Stimulated activated CD4-positive, alpha-beta T cell treated with anti-CD3 and anti-CD28 coated beads, Interleukin-12 subunit alpha, Interleukin-12 subunit beta, amount 100 ng/mL, for 24 hours (primary cell): ENCODE data around the gene KCNH1.

ENCODE experiments used
- DNase-seq, 2 experiments: peaks; one replicate each; pipeline ENCODE4 v3.0.0-alpha.2; 2020; ENCODE audit warnings: low read depth in 2 of 2

Gene KCNH1

GRCh38 chr1:210918893-210919292 lies 215.1 kb downstream of the KCNH1 start:
- DNase-seq, result no peak

GRCh38 chr1:210917560-210918169 lies 216.3 kb downstream of the KCNH1 start:
- DNase-seq, result no peak

GRCh38 chr1:210916548-210916947 lies 217.4 kb downstream of the KCNH1 start:
- no peak for DNase-seq

GRCh38 chr1:210915890-210916507 lies 217.9 kb downstream of the KCNH1 start:
- no peak for DNase-seq

- no peak for DNase-seq
Observed at GRCh38 chr1:210912752-210913151, 221.2 kb downstream of the KCNH1 start.

- no peak for DNase-seq
Observed at GRCh38 chr1:210910020-210910575, 223.8 kb downstream of the KCNH1 start.

- DNase-seq, result no peak
Observed at GRCh38 chr1:210908791-210909190, 225.2 kb downstream of the KCNH1 start.

- DNase-seq, result no peak
Observed at GRCh38 chr1:210908257-210908656, 225.7 kb downstream of the KCNH1 start.

- DNase-seq, result no peak
Observed at GRCh38 chr1:210907251-210907805, 226.6 kb downstream of the KCNH1 start.

GRCh38 chr1:210905944-210906453 lies 227.9 kb downstream of the KCNH1 start:
- DNase-seq, result no peak

GRCh38 chr1:210905365-210905904 lies 228.5 kb downstream of the KCNH1 start:
- DNase-seq, result no peak

GRCh38 chr1:210901981-210902770 lies 231.8 kb downstream of the KCNH1 start:
- no peak for DNase-seq

- DNase-seq, result no peak
Observed at GRCh38 chr1:210900820-210901219, 233.1 kb downstream of the KCNH1 start.

- no peak for DNase-seq
Observed at GRCh38 chr1:210900079-210900478, 233.9 kb downstream of the KCNH1 start.

GRCh38 chr1:210899676-210900075 lies 234.3 kb downstream of the KCNH1 start:
- no peak for DNase-seq

- DNase-seq, result no peak
Observed at GRCh38 chr1:210898473-210898872, 235.5 kb downstream of the KCNH1 start.

- DNase-seq, result no peak
Observed at GRCh38 chr1:210883821-210884220, 250.1 kb downstream of the KCNH1 start.

- DNase-seq, result no peak
Observed at GRCh38 chr1:210882414-210883221, 251.3 kb downstream of the KCNH1 start.

GRCh38 chr1:210878564-210878963 lies 255.4 kb downstream of the KCNH1 start:
- no peak for DNase-seq

- DNase-seq, result no peak
Observed at GRCh38 chr1:210876275-210876674, 257.7 kb downstream of the KCNH1 start.

GRCh38 chr1:210866532-210866931 lies 267.4 kb downstream of the KCNH1 start:
- DNase-seq, result no peak
